Fibroblast of skin of back (primary cell): ENCODE measurements around the gene TEDC1.

Experiments used
- DNase-seq: peaks from one replicate; pipeline ENCODE4 v3.0.0-alpha.2; 2013

TEDC1 gene

DNA sequence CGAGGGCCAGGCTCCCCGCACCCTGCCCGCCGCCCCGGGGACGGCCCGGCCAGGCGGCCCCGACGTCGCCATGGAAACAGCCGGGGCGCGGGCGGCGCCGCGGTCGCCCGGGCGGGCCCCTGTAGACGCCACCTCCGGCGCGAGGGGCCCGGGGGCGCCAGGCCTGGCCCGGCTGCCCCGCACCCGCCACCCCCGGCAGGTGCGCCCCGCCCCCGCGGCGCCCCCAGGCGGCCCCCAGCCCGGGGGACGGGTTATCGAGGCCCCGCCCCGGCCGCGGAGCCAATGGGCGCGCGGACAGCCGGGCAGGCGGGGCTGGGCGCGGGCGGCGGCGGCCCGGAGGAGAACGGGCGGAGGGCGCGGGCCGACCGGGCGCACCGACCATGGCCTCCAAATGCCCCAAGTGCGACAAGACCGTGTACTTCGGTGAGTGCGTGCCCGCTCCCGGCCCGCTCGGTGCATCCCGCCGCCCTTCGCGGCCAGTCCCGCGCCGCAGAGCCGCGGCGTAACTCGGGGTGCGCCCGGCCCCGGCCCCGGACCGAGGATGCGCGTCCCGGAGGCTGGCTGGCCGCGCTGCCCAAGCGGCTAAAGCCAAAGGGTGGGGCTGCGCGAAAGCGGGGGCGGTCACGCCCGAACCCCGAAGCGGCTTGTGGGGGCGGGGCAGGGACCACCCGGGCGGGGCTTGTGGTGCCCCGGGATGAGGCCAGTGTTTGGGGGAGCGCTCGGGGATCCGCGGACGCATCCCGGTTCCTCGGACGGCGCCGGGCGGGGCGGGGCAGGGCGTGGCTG lies 16.4 kb upstream of the TEDC1 start, which contains the start of gene CRIP2:
Gene CRIP2, plus strand, starts transcription at position 339 of the 786 bp plus-strand sequence. Its CDS starts 42 bp downstream, at position 381.
- peak; percentile 46 for DNase-seq

DNA sequence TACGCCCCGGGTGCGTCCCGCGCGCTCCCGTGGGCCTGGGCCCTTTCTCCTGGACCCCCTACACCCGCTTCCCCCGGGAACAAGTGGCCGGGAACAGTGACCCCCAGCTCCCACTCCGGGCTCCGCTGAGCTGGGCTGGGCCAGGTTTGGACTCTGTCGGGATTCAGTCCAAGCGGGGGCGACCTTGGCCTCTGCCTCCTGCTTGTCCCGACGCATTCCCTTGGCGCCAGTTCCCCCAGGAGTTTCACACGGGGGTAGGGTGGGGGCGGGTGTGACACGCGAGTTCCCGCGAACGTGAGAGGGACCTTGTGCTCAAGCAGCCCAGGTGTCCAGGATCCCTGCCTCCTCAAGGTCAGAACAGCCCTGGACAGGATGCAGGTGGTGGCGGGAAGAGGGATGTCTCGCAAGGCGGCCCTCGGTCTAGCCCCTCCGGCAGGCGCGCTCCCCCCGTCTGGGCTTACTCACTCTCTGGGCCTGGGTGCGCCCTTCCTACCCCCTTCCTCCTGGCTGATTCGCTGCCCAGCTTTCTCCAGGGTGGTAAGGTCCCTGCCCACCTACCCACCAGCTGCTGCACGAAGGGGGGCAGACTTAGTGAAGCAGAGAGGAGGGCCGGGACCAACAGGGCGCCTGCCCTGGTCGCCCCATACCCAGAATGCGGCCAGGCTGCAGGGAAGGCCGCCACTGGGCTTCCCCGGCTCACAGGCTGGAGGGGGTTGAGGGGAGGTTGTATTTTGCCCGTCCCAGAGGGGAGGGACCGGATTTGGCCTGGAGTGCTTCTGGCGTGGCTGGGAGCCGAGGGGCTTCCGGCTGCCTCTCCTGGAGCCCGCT lies 15.6 kb upstream of the TEDC1 start:
- DNase-seq, result peak; percentile 40

DNA sequence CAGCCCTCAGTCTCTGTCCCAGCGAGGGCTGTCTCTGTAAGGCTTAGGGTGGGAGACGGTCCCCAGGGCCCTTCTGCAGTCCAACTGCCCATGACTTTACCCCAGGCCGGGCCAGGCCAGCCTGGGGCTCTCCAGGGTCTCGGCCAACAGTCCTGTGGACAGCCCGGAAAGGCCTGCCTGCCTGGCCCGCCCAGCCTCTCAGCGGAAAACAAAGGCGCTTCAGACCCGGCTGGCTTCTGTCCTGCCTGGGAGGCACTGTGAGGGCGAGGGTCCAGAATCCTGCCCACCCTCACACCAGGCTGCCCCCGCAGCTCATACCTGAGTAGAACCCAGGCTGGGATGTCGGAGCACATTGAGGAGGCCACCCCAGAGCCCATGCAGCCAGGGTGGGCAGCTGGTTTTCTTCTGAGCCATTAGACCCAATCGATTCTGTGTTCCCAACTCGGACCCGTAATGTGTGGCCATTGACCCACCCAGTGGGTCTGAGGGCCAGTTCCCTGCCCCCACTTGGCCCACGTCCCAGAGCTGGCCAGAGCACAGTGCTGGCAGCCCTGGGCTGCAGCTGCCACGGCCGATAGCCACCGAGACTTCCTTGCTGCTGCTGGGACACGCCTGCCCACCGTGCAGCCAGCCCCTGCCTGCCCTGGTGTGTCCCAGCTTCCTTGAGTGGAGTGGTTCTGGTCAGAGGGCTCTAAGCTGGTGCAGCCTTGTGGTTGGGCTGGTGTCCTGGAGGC lies 14.8 kb upstream of the TEDC1 start:
- no peak for DNase-seq

DNA sequence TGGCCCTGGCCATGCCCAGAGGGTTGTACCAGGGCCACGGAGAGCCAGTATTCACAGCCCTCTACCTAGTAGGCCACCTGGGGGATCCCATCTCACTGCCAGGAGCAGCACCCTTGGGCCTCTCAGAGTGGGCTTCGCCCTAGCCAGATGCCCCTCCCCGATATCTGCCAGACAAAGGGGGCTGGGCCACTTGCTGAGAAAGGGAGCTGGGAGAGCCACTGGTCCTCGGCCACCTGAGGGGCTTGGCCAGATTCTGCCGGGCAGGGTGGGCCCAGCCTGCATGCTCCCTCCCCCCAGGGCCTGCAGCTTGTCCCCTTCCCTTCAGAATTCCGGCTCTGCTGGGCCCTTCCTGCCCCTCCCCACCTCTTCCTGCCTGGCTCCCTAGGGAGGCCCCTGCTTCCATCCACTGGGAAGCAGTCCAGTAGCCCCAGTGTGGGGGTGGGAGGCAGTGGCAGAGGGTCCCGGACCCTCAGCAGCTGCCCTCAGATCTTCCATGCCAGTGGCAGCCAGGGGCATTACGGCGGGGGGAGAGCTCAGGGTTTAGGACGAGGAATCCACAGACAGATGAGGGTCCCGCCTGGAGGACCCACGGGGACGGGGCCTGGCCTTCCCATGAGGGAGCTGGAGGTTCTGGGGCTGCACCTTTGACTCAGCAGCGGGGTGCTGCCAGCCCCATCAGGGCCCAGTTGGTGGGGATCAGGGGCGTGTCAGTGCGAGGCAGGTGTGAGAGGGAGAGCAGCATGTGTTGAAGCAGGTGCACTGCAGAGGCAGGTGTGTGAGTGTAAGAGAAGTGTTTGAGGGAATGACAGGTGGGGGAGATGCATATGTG lies 14.0 kb upstream of the TEDC1 start:
- DNase-seq, result no peak

DNA sequence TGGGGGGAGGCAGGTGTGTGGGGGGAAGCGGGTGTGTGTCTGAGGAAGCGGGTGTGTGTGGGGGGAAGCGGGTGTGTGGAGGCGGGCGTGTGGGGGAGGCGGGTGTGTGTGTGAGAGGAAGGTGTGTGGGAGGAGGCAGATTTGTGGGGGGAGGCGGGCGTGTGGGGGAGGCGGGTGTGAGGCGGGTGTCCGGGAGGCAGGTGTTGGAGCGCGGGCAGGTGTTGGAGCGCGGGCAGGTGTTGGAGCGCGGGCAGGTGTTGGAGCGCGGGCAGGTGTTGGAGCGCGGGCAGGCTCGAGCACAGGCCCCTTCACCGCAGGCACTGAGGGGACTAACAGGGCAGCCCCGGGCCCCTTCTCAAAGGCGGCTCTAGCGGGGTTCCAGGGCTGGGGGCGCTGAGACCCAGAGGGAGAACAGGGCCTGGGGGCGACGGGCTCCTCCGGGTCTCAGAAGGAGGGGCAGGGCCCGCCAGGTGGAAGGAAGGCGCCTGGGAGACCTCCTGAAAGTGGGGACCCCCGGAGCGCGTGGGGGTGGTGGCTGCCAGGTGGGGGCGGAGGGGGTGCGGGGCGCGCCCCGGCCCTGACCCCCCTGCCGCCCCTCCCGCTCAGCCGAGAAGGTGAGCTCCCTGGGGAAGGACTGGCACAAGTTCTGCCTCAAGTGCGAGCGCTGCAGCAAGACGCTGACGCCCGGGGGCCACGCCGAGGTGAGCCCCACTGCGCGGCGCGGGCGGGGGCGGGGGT lies 13.2 kb upstream of the TEDC1 start:
- DNase-seq, result no peak

DNA sequence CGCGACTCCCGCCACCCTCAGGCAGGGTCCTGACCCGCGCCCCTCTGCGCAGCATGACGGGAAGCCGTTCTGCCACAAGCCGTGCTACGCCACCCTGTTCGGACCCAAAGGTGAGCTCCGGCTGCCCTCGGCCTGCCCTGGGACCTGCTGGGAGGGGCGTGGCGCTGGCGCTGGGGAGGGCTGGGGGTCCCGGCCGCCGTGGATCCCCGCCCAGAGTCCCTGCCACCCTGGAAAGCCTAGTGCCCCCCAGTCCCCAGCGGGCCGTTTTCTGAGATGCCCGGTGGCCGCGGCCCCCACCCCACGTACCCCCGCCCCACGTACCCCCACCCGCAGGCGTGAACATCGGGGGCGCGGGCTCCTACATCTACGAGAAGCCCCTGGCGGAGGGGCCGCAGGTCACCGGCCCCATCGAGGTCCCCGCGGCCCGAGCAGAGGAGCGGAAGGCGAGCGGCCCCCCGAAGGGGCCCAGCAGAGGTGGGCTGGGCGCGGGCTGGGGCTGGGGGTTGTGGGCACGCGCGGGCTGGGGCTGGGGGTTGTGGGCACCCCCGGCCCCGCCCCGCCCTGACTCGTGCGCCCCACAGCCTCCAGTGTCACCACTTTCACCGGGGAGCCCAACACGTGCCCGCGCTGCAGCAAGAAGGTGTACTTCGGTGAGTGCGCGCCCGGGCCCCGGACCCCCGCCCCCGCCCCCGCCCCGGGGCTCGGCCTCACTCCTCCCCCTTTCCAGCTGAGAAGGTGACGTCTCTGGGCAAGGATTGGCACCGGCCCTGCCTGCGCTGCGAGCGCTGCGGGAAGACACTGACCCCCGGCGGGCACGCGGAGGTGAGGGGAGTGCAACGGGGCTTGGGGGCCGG lies 12.4 kb upstream of the TEDC1 start:
- DNase-seq, result no peak

DNA sequence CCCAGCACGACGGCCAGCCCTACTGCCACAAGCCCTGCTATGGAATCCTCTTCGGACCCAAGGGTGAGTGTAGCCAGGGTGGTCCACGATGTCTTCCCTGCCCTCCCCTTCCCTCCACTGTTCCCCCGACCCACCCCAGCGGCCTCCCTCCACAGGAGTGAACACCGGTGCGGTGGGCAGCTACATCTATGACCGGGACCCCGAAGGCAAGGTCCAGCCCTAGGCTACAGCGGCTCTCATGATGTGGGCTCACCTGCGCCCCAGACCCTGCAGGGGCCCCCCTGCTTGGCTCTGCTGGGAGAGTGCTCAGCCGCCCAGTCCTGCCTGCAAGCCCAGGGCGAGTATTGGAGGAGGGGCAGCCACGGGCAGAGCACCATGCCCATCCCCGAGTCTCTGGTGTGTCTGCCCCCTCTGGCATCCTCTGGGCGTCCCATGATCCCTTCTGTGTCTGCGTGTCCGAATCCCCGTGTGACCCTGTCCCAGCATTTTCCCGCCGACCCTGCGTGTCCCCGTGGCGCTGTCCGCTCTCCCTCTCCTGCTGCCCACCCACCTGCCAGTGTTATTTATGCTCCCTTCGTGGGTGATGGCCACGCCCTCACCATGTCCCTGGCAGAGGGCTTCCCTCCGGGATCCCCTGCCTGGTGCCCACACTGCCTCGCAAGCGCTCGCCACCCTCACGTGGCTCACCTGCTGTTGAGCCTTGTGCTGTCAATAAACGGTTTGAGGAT lies 11.5 kb upstream of the TEDC1 start:
- no peak for DNase-seq

DNA sequence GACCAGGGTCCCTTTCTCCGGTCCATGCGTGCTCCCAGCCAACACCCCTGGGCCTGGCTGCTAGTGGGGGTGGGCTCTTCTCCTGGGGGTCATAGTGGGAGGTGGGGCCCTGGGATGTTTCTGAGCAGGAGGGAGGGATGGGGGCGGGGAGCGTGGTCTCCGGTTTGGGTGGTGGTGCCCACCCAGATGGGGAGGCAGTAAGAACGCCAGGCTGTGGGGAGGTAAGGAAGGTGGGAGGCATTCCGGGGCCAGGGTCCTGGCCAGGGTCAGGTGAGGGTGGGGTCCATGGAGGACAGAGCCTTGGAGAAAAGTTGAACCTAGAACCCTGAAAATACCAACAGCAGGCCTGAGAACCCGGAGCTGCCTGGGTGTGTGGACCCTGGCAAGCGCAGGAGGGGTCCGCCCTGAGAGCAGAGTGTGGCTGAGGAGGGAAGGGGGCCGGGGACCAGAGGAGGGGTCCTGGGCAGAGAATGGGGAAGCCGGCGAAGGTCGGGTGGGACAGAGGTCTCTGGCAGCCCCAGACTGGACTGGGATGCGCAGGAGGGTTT lies 10.8 kb upstream of the TEDC1 start:
- DNase-seq, result no peak

DNA sequence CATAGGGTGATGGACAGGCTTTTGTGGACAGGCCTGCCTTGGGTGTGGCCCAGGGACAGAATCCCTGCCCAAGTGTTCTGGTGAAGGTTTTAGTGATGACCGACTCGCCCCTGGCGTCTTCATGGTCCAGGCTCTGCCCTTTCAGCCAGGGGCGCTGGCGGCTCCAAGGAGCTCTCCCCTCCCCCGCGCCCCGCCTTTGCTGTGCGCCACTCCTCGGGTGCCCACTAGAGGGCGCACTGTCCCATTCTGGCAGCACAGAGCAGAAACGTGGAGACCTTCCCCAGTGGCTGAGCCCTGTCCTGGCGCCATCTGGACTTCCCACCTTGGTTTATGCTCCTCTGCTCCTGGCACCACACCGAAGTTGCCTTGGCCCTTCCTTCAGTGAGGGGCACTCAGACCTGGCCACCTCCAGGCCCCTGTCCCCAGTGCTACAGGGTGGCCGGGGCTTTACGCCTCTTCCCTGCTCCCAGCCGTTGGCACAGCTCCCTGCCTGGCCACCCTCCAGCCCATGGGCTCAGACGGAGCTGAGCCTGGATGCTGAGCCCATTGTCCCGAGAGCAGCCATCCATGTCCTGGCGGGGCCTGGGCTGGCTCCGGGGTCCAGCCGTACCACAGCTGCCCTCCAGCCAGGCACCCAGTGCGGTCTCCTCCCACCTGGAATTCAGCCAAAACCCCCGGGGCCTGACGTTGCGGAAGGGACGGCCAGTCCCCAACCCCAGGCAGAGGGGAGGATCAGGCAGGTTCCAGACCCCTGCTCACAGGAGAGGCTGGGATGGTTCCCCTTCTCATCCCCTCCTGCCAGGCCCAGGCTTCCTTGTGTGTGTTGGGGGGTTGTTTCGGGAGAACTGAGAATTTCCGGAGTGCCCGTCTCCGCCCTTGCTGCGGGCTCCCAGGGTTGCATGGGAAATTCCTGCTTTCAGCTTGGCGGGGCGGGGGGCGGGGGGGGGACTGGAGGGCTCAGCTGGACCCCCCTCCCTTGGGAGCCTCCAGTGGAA lies 9.9 kb upstream of the TEDC1 start:
- DNase-seq, result peak; percentile 84

DNA sequence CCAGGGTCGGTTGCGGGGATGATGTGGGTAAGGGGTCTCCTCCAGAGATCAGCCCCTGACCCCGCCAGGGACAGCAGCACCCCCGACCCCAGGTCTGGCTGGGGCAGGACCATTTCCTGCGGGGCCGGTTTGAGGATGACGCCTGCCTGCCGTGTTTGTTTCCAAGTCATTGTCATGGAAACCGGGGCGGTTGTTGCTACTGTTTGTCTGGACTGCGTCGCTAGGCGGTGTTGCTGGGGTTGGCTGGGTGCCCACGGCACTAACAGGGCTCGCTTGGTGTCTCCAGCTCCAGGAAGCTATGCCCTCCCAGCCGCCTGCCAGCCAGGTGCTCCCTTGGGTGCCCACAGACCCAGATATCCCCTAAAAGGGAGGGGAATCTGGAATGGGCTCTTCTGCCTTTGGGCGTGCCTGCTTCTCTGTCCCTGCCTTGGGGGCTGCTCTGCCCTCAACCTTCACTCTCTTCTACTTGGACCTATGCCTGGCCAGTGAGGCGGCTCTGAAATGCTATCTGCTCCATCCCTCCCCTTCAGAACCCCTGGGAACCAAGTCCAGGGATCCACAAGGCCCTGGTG lies 9.1 kb upstream of the TEDC1 start:
- DNase-seq, result peak; percentile 97

DNA sequence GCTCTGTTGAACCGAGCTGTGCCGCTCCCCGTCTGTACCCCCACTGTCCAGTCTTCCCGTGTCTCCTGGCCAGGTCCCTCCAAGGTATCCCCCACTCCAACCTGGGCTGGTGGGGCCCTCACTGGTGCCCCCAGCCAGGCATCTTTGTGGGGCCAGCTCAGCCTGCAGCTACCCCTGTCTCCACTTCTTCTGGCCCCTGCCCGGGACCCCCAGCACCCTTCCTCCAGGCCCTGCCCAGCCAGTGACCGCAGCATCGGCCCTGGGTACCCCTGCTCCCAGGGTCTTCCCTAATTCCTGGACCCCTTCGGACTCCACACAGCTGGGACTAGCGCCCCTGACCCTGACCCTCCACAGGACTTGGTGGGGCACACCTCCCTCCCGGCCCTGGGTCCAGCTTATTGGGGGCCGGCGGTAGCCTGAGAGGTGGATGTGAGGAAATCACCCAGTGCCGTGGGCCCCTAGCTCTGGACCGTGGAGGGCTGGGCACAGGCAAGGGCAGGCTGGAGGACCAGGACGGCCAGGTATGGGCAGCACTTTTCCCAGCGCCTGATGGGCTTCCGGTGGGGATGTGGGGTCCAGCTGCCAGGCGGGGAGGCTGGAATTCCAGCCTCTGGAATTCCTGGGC lies 8.4 kb upstream of the TEDC1 start:
- no peak for DNase-seq

DNA sequence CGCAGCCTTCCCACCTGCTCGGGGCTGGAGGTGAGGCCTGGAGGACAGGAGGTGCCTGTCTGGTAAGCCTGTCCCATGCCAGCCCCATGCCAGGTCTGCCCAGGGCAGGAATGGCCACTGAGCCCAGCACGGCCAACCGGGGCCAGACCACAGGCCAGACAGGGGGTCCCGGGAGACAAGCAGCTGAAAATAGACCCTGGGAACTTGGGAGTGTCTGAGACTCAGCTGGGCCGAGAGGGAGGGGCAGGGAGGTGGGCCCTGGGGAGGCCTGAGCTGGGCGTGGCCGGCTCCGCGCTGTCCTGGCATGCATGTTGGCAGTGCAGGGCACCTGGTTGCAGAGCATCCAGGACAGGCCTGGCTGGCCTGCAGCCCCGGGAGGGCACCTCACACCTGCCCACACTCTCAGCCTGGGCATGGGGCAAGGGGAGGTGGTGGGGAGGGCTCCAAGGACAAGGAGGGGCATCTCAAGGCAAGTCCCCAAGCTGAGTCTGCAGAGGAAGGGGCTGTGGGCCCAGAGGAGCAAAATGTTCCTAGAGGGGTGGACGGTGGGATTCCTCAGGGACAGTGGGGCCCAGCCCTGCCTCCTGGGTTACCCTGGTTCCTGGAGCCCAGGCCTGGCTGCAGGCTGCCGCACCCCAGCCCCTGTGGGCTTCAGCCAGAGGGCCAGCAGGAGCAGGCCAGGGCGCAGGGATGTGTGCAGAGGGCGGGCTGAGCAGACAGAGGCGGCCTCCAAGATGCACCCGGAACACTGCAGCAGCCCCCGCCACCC lies 7.6 kb upstream of the TEDC1 start:
- peak; percentile 26 for DNase-seq

DNA sequence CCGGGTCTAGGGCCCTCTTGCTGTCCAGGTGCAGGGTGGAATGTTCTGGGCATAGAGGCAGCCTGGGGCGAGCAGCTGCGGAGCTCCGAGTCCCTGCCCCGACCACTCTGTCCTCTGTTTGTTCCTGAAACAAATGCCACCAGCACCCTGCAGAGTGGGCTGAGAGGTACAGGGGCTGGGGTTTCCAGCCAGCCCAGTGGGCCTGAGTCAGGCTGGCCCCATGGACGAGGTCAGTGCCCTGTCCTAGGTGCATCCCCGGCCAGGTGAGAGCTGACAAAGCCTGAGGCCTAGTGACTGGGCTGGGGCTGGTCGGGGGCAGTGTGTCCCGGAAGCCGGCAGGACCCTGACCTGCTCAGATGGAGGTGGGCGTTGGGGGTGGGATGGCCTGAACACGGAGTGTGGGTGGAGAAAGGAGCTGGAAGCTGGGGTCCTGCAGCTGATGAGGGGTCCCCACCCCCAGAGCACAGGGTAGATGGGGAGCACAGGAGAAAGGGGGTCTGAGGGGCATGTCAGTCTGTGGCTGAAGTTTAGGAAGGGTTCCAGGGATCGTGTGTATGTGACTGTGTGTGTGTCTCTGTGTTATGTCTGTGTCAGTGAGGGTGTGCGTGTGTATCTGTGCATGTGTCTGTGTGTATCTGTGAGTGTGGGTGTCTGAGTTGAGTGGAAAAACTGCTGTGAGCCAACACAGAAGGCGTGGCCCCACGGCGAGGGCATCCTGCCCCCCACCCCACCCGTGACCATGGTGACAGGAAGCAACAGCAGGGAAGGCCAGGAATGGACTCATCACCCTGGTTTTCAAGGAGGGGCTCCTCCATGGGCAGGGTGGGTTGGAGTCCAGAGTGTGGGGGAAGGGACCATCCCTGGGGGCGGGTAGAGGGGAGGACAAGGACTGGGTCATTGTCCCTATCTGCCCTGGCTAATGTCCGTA lies 6.7 kb upstream of the TEDC1 start:
- peak; percentile 45 for DNase-seq

DNA sequence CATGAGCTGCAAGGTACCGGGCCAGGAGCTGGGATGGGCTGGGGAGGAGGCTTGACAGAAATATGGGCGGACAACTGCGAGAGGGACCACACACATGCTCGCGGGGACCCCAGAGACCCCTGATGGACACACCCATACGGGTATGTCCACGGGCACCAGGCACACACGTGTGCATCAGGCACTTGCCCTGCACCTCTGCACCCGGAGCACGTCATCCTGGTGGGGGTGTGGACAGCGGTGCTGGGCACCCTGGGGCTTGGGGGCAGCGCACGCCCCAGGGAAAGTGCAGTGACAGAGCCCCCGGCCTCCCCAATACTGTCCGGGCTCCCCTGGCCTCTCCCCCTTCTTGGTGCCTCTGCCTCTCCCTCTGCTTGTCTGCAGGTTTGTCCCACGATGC lies 6.1 kb upstream of the TEDC1 start:
- DNase-seq, result no peak

DNA sequence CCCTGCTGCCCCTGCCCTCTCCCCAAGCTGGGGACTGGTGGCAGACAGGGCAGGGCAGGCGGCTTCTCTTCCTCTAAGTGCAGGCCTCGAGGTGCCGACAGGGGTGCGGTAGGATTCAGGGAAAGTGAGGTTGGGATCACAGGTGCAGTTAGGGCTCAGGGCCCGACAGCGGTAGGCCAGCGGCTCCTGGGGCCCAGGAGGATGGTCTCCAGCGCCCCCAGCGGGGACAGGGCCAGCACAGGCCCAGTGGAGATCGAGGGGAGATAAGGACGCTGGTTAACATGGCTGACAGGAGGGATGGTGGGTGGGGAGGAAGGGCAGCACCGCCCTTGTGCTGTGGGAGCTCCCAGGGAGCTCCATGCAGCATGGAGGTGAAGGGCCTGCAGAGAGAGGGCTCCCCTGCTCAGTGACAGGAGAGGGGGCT lies 5.3 kb upstream of the TEDC1 start:
- peak; percentile 39 for DNase-seq
